ENCODE measurements around the gene TSTD1. TPM values are rescaled to one million over a fixed set of nuclear protein-coding genes. Genes with fewer than 3 reads are reported as not detected.

The TSTD1 gene
- total and polyA plus RNA-seq, 2 donors from 2014 or later, result 74.5 to 200 TPM

DNA sequence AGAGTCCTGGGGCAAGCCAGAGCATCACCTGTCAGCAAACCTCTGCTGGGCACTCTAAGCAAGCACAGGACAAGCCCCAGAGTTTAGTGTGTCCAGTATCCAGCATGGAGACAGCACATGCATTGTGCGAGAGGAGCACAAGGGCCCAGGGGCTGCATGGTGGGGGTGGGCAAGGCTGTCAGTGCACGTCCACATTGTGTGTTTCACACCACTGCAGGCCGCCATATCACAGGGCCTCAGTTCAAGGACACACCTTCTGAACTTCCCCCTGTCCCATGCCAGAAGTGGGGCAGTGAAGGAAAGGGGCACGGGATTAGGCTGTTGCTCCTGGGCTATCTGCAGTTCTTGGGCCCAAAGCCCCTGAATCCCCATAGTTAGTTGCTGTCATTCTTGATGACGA lies 782 bp upstream of the TSTD1 start:
- intact Hi-C loops (cut with DNase I), result no loop called here
- Histone ChIP-seq H3K9me3 (ENCODE audit: control insufficient read depth in 2 of 3, insufficient read depth in 1 of 3, low read length in 3 of 3) (no peaks in the 10 kb centered on the region), H3K27ac (ENCODE audit: low read depth in 2 of 2, low read length in 2 of 2) (no peak overlapping the region), H3K4me3 (ENCODE audit: low read length in 3 of 3) (no peak overlapping the region), H3K9ac (ENCODE audit: low read length in 3 of 3) (no peak overlapping the region), H3K36me3 (ENCODE audit: control insufficient read depth in 2 of 3, insufficient read depth in 3 of 3, low read length in 3 of 3) (peaks cover 10 to 35% (median 31%) of the 10 kb centered on the region in 3 donors), H3K4me1 (ENCODE audit: control insufficient read depth in 2 of 3, insufficient read depth in 2 of 3, low read depth in 1 of 3, low read length in 3 of 3) (peaks cover 3 to 10% (median 10%) of the 10 kb centered on the region in 3 donors), H3K27me3 (ENCODE audit: control insufficient read depth, insufficient read depth, low read length) (no peaks in the 10 kb centered on the region)
- FAIRE-seq (no peak), DNase-seq (no peak)
- TF ChIP-seq, protein P1, sequence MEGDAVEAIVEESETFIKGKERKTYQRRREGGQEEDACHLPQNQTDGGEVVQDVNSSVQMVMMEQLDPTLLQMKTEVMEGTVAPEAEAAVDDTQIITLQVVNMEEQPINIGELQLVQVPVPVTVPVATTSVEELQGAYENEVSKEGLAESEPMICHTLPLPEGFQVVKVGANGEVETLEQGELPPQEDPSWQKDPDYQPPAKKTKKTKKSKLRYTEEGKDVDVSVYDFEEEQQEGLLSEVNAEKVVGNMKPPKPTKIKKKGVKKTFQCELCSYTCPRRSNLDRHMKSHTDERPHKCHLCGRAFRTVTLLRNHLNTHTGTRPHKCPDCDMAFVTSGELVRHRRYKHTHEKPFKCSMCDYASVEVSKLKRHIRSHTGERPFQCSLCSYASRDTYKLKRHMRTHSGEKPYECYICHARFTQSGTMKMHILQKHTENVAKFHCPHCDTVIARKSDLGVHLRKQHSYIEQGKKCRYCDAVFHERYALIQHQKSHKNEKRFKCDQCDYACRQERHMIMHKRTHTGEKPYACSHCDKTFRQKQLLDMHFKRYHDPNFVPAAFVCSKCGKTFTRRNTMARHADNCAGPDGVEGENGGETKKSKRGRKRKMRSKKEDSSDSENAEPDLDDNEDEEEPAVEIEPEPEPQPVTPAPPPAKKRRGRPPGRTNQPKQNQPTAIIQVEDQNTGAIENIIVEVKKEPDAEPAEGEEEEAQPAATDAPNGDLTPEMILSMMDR (IDR thresholded peaks at IDR 0.05; ENCODE audit: borderline replicate concordance, extremely low read depth, insufficient read depth), result no peak

DNA sequence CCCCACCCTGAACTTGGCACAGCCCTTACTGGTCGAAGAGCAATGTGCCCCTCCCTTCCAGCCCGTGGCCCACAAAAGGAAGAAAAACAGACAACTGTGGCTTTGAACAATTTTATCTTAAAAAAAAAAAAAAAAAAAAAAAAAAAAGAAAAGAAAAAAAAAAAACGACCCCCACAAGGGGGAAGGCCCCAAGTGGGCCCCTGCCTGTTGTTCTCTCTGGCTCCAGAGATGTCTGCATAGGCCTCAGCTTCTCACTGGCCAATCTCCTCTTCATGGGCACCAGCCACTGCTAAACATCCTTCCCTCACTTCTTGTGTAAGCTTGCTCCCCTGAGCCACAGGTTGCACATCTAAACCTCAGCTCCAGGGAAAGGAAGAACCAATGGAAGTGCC lies 386 bp upstream of the TSTD1 start:
- no peaks in the 10 kb centered on the region for H3K27me3 ChIP-seq (ENCODE audit: control insufficient read depth, insufficient read depth, low read length)
- TF ChIP-seq, protein P1 (IDR thresholded peaks at IDR 0.05; ENCODE audit: borderline replicate concordance, extremely low read depth, insufficient read depth), result no peak
- H3K4me1 ChIP-seq (ENCODE audit: control insufficient read depth in 2 of 3, insufficient read depth in 2 of 3, low read depth in 1 of 3, low read length in 3 of 3), result peaks cover under 1 to 6% (median 6%) of the 10 kb centered on the region in 3 donors
- no peak overlapping the region for H3K27ac ChIP-seq (ENCODE audit: low read depth in 2 of 2, low read length in 2 of 2)
- DNase-seq (no peak), FAIRE-seq (no peak)
- peaks cover 10 to 35% (median 31%) of the 10 kb centered on the region in 3 donors for H3K36me3 ChIP-seq (ENCODE audit: control insufficient read depth in 2 of 3, insufficient read depth in 3 of 3, low read length in 3 of 3)
- intact Hi-C loops (cut with DNase I), result no loop called here
- H3K4me3 ChIP-seq (ENCODE audit: low read length in 3 of 3), result peak overlapping the region; percentile 34 to 74 (median 70)
- H3K9me3 ChIP-seq (ENCODE audit: control insufficient read depth in 2 of 3, insufficient read depth in 1 of 3, low read length in 3 of 3), result no peaks in the 10 kb centered on the region
- H3K9ac ChIP-seq (ENCODE audit: low read length in 3 of 3), result no peak overlapping the region

DNA sequence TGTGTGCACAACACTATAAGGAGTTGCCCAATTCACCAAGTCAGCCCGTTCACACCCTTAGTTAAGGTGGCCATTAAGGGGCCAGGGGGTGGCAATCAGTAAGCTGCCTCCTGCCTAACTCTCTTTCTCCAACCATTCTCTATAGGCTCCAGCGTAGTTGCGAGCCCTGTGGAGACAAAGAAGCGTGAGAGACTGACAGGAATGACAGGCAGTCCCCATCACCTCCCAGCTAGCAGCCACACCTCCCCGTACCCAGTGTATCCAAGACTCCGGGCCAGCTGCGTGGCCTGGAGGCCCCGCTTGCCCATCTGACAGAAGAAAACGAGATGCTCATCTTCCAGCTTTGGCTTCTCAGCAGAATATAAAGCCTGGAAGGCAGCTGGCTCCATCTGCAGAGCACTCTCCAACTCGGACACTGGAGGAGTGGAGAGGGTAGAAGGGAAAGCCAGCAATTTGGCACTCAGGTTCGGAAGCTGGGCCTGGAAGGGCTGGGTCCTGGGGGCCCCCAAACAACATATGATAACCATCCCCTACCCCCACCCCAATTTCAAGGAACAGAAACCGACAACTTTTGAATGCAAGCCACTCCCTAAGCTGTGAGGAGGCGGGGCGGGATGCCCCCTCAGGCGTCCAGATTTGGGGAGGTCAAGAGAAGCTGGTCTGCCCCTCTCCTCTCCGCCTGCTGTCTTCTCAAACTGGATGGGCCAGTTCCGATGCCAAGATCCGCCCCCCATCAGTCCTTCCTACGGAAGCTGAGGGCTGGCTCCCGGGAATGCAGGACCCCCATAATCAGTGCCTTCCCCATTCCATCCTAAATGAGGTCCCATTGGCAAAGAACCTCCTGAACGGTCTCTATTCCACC lies 872 bp downstream of the TSTD1 start:
- Histone ChIP-seq H3K27me3 (ENCODE audit: control insufficient read depth, insufficient read depth, low read length) (no peaks in the 10 kb centered on the region), H3K27ac (ENCODE audit: low read depth in 2 of 2, low read length in 2 of 2) (peak overlapping the region in 1 of 2 donors; percentile 40), H3K4me1 (ENCODE audit: control insufficient read depth in 2 of 3, insufficient read depth in 2 of 3, low read depth in 1 of 3, low read length in 3 of 3) (peaks cover 0 to 5% (median 4%) of the 10 kb centered on the region in 3 donors), H3K9me3 (ENCODE audit: control insufficient read depth in 2 of 3, insufficient read depth in 1 of 3, low read length in 3 of 3) (no peaks in the 10 kb centered on the region), H3K9ac (ENCODE audit: low read length in 3 of 3) (peak overlapping the region in 1 of 3 donors; percentile 65), H3K4me3 (ENCODE audit: low read length in 3 of 3) (peak overlapping the region; percentile 60 to 74 (median 70)), H3K36me3 (ENCODE audit: control insufficient read depth in 2 of 3, insufficient read depth in 3 of 3, low read length in 3 of 3) (peaks cover 10 to 35% (median 29%) of the 10 kb centered on the region in 3 donors)
- DNase-seq, result peak in 1 of 5 donors; percentile 68
- intact Hi-C loops (cut with DNase I), result no loop called here
- TF ChIP-seq, protein P1 (IDR thresholded peaks at IDR 0.05; ENCODE audit: borderline replicate concordance, extremely low read depth, insufficient read depth), result no peak
- FAIRE-seq, result no peak

Data from kidney (tissue), 14 donors.